OCI-LY1 (cell line): ENCODE measurements around the gene ST6GALNAC5.

Experiments
- H2AFZ ChIP-seq: fragments of 200-600 bp; sonication (generic), shearing (Covaris generic); 2 replicates; pipeline ENCODE4 v1.6.0; 2014; ENCODE audit warnings: antibody characterized with exemption, mild to moderate bottlenecking, low read length
- H3F3A ChIP-seq: fragments of 200-600 bp; sonication (generic), shearing (Covaris generic); 2 replicates; pipeline ENCODE4 v1.6.0; 2014; ENCODE audit warnings: mild to moderate bottlenecking, antibody characterized with exemption, low read length, moderate library complexity; ENCODE audit not compliant: insufficient read depth
- H3K27ac ChIP-seq: fragments of 200-600 bp; sonication (generic); 2 replicates; pipeline ENCODE4 v1.5.1; 2014; ENCODE audit warnings: low read length, mixed run types, mild to moderate bottlenecking, low read depth; ENCODE audit not compliant: poor library complexity, severe bottlenecking
- H3K27me3 ChIP-seq: fragments of 200-600 bp; sonication (generic); 2 replicates; pipeline ENCODE4 v1.6.0; 2014; ENCODE audit warnings: antibody characterized with exemption, mild to moderate bottlenecking, low read length, moderate library complexity; ENCODE audit not compliant: insufficient read depth
- H3K36me3 ChIP-seq: fragments of 200-600 bp; sonication (generic); 2 replicates; pipeline ENCODE4 v1.6.1; 2014; ENCODE audit warnings: mild to moderate bottlenecking, antibody characterized with exemption, low read length, moderate library complexity, mixed read lengths; ENCODE audit not compliant: insufficient read depth
- H3K4me1 ChIP-seq: fragments of 200-600 bp; sonication (generic); 2 replicates; pipeline ENCODE4 v1.5.1; 2014; ENCODE audit warnings: mild to moderate bottlenecking, low read length, moderate library complexity; ENCODE audit not compliant: insufficient read depth, severe bottlenecking
- H3K4me2 ChIP-seq: fragments of 200-600 bp; sonication (generic), shearing (Covaris generic); 2 replicates; pipeline ENCODE4 v1.6.1; 2014; ENCODE audit warnings: low read length
- H3K4me3 ChIP-seq: fragments of 200-600 bp; sonication (generic); 2 replicates; pipeline ENCODE4 v1.5.1; 2014; ENCODE audit warnings: low read length, low read depth, mild to moderate bottlenecking, mixed read lengths; ENCODE audit not compliant: poor library complexity, severe bottlenecking
- H3K79me2 ChIP-seq: fragments of 200-600 bp; shearing (Covaris generic); 2 replicates; pipeline ENCODE4 v1.6.1; 2016; ENCODE audit warnings: mixed run types, low read length, mixed read lengths; ENCODE audit not compliant: insufficient read depth
- H3K9ac ChIP-seq: fragments of 200-600 bp; sonication (generic), shearing (Covaris generic); 2 replicates; pipeline ENCODE4 v1.6.1; 2014; ENCODE audit warnings: mild to moderate bottlenecking, low read length, mixed read lengths
- H3K9me2 ChIP-seq: fragments of 200-600 bp; sonication (generic), shearing (Covaris generic); 2 replicates; pipeline ENCODE4 v1.6.1; 2014; ENCODE audit warnings: low read depth, mild to moderate bottlenecking, low read length, mixed read lengths
- H3K9me3 ChIP-seq: fragments of 200-600 bp; shearing (Covaris generic); 2 replicates; pipeline ENCODE4 v1.6.1; 2014; ENCODE audit warnings: low read length, mixed read lengths
- H4K20me1 ChIP-seq: fragments of 200-600 bp; sonication (generic), shearing (Covaris generic); 2 replicates; pipeline ENCODE4 v1.6.0; 2016; ENCODE audit warnings: mild to moderate bottlenecking, low read length; ENCODE audit not compliant: insufficient read depth
- CTCF ChIP-seq: fragments of 200-600 bp; sonication (generic), shearing (Covaris generic); IDR thresholded peaks from 2 replicates; pipeline ENCODE4 v1.5.1; 2017; ENCODE audit warnings: mild to moderate bottlenecking, antibody characterized with exemption, low read length, moderate library complexity, mixed read lengths
- EZH2 ChIP-seq: fragments of 200-600 bp; sonication (generic), shearing (Covaris generic); IDR thresholded peaks from 2 replicates; pipeline ENCODE4 v1.8.0; 2017; ENCODE audit warnings: borderline replicate concordance, mixed run types, mild to moderate bottlenecking, antibody characterized with exemption, low read length, moderate library complexity, mixed read lengths

The ST6GALNAC5 gene

GRCh38 chr1:76940571-76941335 is 73.5 kb downstream of the ST6GALNAC5 start:
- Histone ChIP-seq H3K36me3 (no peaks in the 10 kb centered on the region), H3K79me2 (no peaks in the 10 kb centered on the region), H3K27me3 (no peaks in the 10 kb centered on the region), H3K27ac (no peak overlapping the region), H3K4me1 (no peaks in the 10 kb centered on the region), H3K9me3 (no peaks in the 10 kb centered on the region), H3K4me2 (no peak overlapping the region), H4K20me1 (no peaks in the 10 kb centered on the region), H3K4me3 (no peak overlapping the region), H3K9me2 (no peaks in the 10 kb centered on the region), H3F3A (no peaks in the 10 kb centered on the region), H3K9ac (no peak overlapping the region), H2AFZ (no peak overlapping the region)
- TF ChIP-seq EZH2 (no peak), CTCF (no peak)

DNA sequence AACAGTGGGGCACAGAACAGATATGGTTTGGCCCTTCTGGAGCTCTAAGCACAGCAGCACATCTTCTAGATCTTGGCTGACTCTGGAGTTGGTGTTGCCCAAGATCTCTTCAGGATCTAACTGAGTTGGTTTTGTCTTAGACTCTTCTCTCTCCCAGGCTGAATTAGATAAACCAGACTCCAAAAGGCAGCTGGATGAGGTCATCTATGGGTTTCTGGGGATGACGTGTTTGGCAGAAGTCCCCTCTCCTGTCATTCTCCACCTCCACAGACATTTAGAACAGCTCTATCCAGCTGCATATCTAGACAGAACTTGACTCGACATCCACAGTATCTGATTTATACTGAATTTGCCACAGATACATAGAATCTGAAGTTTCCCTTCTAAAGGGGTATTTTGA is 75.3 kb downstream of the ST6GALNAC5 start:
- Histone ChIP-seq H3K36me3 (no peaks in the 10 kb centered on the region), H3F3A (no peaks in the 10 kb centered on the region), H3K4me2 (no peak overlapping the region), H3K79me2 (no peaks in the 10 kb centered on the region), H3K9me2 (no peaks in the 10 kb centered on the region), H3K9ac (no peak overlapping the region), H3K27ac (no peak overlapping the region), H3K4me1 (no peaks in the 10 kb centered on the region), H3K27me3 (no peaks in the 10 kb centered on the region), H3K9me3 (no peaks in the 10 kb centered on the region), H4K20me1 (no peaks in the 10 kb centered on the region), H3K4me3 (no peak overlapping the region), H2AFZ (no peak overlapping the region)
- no peak for TF ChIP-seq EZH2
- TF ChIP-seq CTCF = no peak

DNA sequence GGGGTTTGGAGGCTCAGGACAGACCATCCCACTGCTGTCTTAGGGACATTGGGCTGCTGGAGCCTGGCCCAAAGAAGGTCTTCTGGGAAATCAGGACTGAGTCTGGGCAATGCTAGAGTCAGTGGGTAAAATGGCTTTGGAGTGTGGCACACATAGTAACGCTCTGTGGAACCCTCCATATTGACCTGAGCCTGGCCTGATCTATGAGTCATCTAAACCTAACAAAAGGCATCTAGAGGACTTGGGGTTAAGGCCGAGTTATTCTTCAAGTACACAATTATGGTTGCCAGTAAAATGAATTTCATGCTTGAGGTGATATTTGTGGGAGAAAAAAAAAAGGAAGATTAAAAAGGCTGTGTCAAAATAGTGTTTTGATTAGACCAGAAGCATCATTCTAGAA is 77.7 kb downstream of the ST6GALNAC5 start:
- Histone ChIP-seq H2AFZ (no peak overlapping the region), H3K27me3 (no peaks in the 10 kb centered on the region), H3F3A (no peaks in the 10 kb centered on the region), H3K4me1 (no peaks in the 10 kb centered on the region), H3K4me3 (no peak overlapping the region), H3K4me2 (no peak overlapping the region), H3K79me2 (no peaks in the 10 kb centered on the region), H4K20me1 (no peaks in the 10 kb centered on the region), H3K36me3 (no peaks in the 10 kb centered on the region), H3K9me2 (no peaks in the 10 kb centered on the region), H3K9me3 (no peaks in the 10 kb centered on the region), H3K9ac (no peak overlapping the region), H3K27ac (no peak overlapping the region)
- TF ChIP-seq CTCF (no peak), EZH2 (no peak)
